ENCODE results near the gene BSG. TPM values are rescaled to one million over a fixed set of nuclear protein-coding genes. Genes with fewer than 3 reads are reported as not detected.

The BSG gene
- total and polyA plus RNA-seq, 9 of the 15 experiments (the other 6 are each of a cell fraction or from before 2014, with no cell fraction given): 4.6 to 495 (median 187) TPM

DNA sequence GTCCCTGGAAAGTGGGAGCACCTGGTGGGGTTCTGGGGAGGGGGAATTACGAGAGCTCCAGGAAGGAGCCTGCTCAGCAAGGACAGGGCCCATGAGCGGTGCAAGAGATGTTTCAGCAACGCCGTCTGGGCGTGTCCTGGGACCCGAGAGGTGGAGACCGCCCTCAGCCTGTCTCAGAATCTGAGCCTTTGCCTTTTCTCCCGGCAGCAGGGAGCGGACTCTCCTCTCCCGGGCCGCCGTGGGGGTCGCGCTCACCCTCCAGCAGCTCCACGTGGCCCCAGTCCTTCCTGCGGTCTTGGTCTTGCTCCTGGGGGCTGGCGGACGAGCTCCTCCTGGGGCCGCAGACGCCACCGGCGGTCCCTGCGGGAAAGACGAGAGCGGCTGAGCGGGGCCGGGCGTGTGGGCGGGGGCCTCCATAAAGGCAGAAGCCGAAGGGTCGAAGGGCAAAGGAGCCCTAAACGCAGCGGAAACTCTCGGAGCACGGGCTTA lies 60.2 kb downstream of the BSG start (continued):
- TF ChIP-seq, protein P1, sequence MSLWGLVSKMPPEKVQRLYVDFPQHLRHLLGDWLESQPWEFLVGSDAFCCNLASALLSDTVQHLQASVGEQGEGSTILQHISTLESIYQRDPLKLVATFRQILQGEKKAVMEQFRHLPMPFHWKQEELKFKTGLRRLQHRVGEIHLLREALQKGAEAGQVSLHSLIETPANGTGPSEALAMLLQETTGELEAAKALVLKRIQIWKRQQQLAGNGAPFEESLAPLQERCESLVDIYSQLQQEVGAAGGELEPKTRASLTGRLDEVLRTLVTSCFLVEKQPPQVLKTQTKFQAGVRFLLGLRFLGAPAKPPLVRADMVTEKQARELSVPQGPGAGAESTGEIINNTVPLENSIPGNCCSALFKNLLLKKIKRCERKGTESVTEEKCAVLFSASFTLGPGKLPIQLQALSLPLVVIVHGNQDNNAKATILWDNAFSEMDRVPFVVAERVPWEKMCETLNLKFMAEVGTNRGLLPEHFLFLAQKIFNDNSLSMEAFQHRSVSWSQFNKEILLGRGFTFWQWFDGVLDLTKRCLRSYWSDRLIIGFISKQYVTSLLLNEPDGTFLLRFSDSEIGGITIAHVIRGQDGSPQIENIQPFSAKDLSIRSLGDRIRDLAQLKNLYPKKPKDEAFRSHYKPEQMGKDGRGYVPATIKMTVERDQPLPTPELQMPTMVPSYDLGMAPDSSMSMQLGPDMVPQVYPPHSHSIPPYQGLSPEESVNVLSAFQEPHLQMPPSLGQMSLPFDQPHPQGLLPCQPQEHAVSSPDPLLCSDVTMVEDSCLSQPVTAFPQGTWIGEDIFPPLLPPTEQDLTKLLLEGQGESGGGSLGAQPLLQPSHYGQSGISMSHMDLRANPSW (CRISPR knock-in tag; IDR thresholded peaks at IDR 0.05): no peak
- TF ChIP-seq ZNF436 (CRISPR knock-in tag; IDR thresholded peaks at IDR 0.05): no peak
- TF ChIP-seq MYC (IDR thresholded peaks at IDR 0.05; ENCODE audit: low read depth, low read length): 0 out of 2 replicates have a peak, but pooled peaks have one; percentile 31
- TF ChIP-seq MYC (CRISPR knock-in tag; IDR thresholded peaks at IDR 0.05; ENCODE audit: borderline replicate concordance, low read depth): no peak
- no peak for TF ChIP-seq GABPA (tag; conservative IDR thresholded peaks at IDR 0.05; ENCODE audit: low read depth)
- TF ChIP-seq ZNF23 (CRISPR knock-in tag; IDR thresholded peaks at IDR 0.05): no peak
- TF ChIP-seq, protein P2, sequence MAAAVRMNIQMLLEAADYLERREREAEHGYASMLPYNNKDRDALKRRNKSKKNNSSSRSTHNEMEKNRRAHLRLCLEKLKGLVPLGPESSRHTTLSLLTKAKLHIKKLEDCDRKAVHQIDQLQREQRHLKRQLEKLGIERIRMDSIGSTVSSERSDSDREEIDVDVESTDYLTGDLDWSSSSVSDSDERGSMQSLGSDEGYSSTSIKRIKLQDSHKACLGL (CRISPR knock-in tag; IDR thresholded peaks at IDR 0.05; ENCODE audit: borderline replicate concordance, poor library complexity, severe bottlenecking): no peak
- no peak for TF ChIP-seq ZNF124 (CRISPR knock-in tag; IDR thresholded peaks at IDR 0.05)
- no peak for TF ChIP-seq ZFX (CRISPR knock-in tag; IDR thresholded peaks at IDR 0.05)
- no peak for TF ChIP-seq GATAD2B (IDR thresholded peaks at IDR 0.05; ENCODE audit: borderline replicate concordance)
- peak; percentile 56 for TF ChIP-seq CEBPB (tag; IDR thresholded peaks at IDR 0.05)
- TF ChIP-seq PYGO2 (tag; IDR thresholded peaks at IDR 0.05): no peak
- no peak for TF ChIP-seq ETV1 (tag; conservative IDR thresholded peaks at IDR 0.05; ENCODE audit: low read depth)
- no peak for TF ChIP-seq PTRF (tag; IDR thresholded peaks at IDR 0.05)
- TF ChIP-seq, protein P3, sequence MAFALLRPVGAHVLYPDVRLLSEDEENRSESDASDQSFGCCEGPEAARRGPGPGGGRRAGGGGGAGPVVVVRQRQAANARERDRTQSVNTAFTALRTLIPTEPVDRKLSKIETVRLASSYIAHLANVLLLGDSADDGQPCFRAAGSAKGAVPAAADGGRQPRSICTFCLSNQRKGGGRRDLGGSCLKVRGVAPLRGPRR (CRISPR knock-in tag; IDR thresholded peaks at IDR 0.05): no peak
- no peak for TF ChIP-seq SNRNP70 (optimal IDR thresholded peaks at IDR 0.05; ENCODE audit: low read depth, low read length)
- TF ChIP-seq NR2F6 (CRISPR knock-in tag; IDR thresholded peaks at IDR 0.05): no peak
